NAMALWA (cell line): ENCODE data around the gene GRIN3B.

Experiments
- DNase-seq: peaks from one replicate; pipeline ENCODE4 v3.0.0-alpha.2; 2015; ENCODE audit warnings: low spot score

Gene GRIN3B

GRCh38 chr19:964761-965694 lies 35.2 kb upstream of the GRIN3B start:
- peak; percentile 36 for DNase-seq

GRCh38 chr19:966485-967088 lies 33.6 kb upstream of the GRIN3B start:
- DNase-seq: no peak

- no peak for DNase-seq
These were observed 29.5 kb upstream of the GRIN3B start for GRCh38 chr19:970695-971094.

GRCh38 chr19:971795-972194 lies 28.4 kb upstream of the GRIN3B start:
- DNase-seq: no peak

GRCh38 chr19:972281-972680 lies 27.9 kb upstream of the GRIN3B start:
- no peak for DNase-seq

DNA sequence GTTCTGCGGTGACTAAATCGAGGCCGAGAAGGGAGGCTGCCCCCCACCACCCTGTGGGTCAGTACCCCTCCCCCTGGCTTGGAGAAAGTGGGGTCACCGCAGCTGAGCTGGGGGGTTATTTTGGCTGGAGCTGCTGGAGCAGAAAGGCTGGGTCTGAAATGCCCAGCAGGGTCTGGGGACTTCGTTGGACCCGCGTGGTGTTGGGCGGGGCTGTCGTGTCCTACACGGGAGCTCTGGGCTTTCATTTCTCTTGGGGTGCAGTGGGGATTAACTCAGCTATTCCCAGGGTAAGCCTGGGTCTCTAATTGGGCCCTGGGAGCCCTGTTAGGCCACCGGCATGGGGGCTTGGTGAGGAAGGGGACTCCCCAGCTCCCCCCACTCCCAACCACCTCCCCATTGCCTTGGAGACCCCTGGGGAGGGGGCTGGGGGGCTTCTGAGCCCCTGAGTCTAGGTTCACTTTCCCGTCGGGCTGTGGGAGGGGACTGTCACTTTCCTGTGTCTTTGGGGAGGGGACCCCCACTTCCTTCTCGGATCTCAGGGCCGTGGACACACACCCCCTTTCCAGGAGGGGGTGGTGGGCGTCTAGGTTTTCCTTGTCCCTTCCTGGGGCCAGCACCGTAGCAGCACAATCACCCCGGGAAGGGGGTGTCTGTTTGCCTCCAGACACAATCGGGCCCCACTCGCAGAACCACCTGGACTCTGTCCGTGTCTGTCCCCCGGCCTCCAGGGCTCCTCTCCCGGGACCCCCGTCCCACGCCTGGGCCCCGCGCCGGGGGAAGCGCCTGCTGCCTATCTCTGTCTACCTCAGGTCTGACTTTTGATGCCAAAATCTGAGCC lies 26.3 kb upstream of the GRIN3B start:
- DNase-seq: no peak

- DNase-seq: no peak
These were observed 25.5 kb upstream of the GRIN3B start for GRCh38 chr19:974564-975257.

GRCh38 chr19:976476-976875 lies 23.7 kb upstream of the GRIN3B start:
- DNase-seq: no peak

- no peak for DNase-seq
These were observed 23.2 kb upstream of the GRIN3B start for GRCh38 chr19:977058-977464.

DNA sequence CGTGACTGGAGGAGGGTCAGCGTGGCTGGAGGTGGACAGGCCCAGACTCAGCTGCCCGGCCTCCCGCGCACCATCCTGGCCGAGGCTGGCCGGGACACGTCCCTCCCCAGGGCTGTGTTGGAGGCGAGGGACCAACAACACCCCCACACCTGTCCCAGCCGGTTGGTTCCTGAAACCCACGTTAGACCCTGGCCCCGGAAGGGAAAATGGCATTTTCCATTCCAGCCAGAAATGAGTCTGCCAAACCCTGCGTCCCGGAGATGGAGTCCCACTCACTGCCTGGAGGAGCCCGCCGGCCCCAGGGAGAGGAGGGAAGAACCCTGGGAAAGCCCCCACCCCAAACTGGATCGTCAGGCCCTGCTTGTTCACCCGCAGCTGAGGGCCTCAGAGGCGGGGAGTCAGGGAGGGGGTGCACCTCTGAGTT lies 20.9 kb upstream of the GRIN3B start:
- DNase-seq: no peak

DNA sequence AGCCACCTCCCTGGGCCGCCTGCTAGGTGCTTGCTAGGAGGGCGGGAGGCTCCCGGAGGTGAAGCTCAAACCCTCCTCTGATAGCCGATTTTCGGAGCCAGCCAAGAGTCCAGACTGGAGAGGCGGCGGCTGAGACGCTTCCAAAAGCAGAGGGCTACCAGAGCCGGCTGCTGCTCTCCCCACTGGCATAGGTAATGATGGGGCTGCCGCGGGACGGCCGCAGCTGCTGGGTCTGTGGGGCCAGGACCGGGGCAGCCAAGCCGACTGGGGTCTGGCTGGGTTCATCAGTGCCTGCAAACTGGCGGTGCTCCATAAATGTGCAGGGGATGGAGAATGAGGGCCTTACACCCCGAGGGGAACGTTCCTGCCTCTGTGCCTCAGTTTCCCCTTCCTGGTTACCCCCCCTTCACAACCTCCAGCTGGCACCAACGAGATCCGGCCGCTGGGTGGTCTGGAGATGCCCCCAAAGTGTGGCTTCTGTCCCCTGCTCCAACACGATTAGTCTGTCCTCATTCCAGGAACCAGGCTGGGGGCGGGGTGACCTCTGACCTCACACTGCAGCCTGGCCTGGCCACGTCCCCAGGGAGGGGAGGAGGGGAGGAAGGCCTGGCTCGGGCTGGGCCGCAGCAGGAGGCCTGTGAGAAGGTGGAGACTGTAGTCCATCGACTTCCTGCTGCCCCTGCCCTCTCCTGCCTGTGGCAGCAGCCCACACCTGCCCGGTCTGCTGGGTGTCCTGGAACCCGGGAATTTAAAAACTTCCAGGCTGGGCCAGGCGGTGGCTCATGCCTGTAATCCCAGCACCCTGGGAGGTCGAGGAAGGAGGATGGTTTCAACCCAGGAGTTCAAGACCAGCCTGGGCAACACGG lies 19.9 kb upstream of the GRIN3B start:
- no peak for DNase-seq

- DNase-seq: peak; percentile 83
These were observed 17.6 kb upstream of the GRIN3B start for GRCh38 chr19:982567-983170.

DNA sequence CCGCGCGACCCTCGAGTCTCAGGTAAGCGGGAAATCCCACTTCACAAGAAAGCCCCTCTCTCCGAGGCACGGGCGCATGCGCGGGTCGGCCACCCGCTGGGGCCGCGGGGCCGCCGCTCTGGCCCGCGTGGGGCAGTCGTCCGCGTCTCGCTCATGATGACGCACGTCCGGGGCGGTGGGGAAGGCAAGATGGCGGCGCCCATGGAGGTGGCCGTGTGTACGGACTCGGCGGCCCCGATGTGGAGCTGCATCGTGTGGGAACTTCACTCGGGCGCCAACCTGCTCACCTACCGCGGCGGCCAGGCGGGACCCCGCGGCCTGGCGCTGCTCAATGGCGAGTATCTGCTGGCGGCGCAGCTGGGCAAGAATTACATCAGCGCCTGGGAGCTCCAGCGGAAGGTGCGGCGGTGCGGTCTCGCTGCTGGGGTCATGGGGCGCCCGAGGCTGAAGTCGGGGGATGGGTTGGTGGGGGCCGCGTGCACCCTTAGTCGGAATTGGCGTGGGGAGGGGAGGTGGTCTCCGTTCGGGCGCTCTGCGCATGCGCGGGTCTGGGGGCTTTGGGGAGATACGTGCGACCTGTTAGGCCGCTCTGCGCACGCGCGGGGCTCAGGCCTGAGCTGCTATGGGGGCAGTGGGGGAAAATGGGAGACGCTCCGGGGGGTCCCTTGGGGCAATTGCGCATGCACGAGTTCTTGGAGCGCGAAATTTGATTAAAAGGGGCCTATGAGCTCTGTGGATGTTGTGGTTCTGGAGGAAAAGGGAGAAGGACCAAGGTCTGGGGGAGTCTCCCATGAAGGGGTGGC lies 15.9 kb upstream of the GRIN3B start, which contains the start of gene WDR18:
Gene WDR18, plus strand, starts transcription at position 181 of the 803 bp plus-strand sequence. Its CDS starts 9 bp downstream, at position 190.
- peak; percentile 94 for DNase-seq

- DNase-seq: no peak
These were observed 14.1 kb upstream of the GRIN3B start for GRCh38 chr19:986083-986482.

- DNase-seq: no peak
These were observed 12.1 kb upstream of the GRIN3B start for GRCh38 chr19:988081-988480.

- DNase-seq: no peak
These were observed 11.7 kb upstream of the GRIN3B start for GRCh38 chr19:988510-988909.

GRCh38 chr19:989381-990081 lies 10.7 kb upstream of the GRIN3B start:
- DNase-seq: peak; percentile 37

DNA sequence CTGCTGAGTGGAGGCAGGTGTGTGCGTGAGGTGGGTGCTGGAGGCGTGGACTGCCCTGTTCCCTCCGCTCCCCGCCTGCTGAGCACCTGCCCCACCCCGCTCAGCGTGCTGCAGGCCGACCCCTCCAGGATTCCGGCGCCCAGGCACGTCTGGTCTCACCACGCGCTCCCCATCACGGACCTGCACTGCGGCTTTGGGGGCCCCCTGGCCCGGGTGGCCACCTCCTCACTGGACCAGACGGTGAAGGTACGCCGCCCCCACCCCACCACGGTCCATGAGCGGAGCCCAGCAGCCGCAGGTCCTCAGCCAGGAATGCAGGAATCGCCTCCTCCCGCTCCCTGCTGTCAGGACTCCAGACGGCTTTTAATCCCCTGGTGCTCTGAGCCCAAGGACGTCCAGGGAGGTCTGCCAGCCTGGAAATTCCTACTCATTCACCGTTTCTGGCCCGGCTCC lies 10.1 kb upstream of the GRIN3B start:
- DNase-seq: no peak

DNA sequence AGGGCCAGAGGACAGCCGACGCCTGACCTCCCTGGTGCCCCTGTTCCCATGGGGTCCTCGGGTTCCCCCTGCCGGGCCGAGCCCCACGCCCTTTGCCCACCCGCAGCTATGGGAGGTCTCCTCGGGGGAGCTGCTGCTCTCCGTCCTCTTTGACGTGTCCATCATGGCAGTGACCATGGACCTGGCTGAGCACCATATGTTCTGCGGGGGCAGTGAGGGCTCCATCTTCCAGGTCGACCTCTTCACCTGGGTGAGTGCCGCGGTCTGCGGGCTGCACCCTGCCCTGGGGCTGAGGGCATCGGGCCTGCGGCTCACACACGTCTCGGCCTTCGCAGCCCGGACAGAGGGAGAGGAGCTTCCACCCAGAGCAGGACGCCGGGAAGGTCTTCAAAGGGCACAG lies 9.5 kb upstream of the GRIN3B start:
- no peak for DNase-seq
